GM10266 (cell line): Measurements from ENCODE around the gene BRMS1L.
A peak's percentile ranks its signal among the peaks of the same experiment; 100 is the strongest.

Source experiments
- DNase-seq: peaks from one replicate; pipeline ENCODE4 v3.0.0; 2012; ENCODE audit errors: extremely low spot score
- TF ChIP-seq, protein P1 (sequence below): IDR thresholded peaks from 2 replicates; pipeline ENCODE4 v1.5.1; 2012; ENCODE audit warnings: mild to moderate bottlenecking, low read depth; ENCODE audit not compliant: control insufficient read depth, insufficient read depth; ENCODE audit errors: missing control alignments

The BRMS1L gene

DNA sequence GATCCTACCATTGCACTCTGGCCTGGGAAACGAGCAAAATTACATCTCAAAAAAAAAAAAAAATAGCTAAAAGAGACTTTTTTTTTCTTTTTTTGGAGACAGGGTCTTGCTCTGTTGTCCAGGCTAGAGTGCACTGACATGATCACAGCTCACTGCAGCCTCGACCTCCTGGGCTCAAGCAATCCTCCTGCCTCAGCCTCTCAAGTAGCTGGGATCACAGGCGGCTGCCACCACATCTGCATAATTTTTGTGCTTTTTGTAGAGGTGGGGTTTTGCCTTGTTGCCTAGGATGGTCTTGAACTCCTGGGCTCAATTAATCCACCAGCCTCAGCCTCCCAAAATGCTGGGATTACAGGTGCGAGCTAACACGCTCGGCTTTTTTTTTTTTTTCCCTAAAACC lies 28.3 kb upstream of the BRMS1L start:
- no peak for DNase-seq
- TF ChIP-seq, protein P1, sequence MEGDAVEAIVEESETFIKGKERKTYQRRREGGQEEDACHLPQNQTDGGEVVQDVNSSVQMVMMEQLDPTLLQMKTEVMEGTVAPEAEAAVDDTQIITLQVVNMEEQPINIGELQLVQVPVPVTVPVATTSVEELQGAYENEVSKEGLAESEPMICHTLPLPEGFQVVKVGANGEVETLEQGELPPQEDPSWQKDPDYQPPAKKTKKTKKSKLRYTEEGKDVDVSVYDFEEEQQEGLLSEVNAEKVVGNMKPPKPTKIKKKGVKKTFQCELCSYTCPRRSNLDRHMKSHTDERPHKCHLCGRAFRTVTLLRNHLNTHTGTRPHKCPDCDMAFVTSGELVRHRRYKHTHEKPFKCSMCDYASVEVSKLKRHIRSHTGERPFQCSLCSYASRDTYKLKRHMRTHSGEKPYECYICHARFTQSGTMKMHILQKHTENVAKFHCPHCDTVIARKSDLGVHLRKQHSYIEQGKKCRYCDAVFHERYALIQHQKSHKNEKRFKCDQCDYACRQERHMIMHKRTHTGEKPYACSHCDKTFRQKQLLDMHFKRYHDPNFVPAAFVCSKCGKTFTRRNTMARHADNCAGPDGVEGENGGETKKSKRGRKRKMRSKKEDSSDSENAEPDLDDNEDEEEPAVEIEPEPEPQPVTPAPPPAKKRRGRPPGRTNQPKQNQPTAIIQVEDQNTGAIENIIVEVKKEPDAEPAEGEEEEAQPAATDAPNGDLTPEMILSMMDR, result no peak

DNA sequence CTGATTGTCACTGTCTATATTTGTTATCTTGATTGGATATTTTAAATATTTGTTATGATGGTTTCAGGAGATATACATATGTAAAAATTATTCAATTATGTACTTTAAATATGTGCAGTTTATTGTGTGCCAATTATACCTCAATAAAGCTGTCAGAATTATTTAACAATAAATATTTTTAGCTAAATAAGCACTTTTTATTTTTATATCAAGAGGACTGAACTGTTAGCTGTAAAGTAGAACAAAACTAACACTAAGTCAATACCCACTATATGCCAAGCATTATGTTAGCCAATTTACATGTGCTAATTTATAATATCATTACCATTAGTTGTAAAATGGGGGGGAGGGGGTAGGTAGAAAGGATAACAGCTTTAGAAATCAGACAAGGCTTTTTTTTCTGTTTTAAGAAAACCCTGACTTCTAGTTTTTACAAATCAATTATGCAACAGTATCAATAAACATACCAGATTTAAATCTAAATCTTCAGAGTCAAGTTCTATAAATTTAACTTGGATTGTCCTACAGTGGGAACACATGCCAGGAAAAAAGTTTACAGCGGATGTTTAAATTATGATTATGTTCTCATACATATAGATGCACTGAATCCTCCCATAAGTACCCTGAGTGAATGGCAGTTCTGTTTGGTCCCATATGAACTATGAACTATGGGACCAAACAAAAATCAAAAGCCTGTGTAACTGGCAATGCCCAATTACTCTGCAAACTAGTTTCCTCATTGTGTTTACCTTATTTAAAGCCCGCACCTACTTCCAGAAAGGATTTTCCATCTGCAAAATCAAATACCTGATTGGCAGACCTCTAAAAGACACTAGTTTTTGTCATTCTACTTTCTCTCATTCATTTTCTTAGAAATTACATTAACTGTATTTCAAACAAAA lies 19.9 kb upstream of the BRMS1L start:
- no peak for DNase-seq
- TF ChIP-seq, protein P1, result no peak

DNA sequence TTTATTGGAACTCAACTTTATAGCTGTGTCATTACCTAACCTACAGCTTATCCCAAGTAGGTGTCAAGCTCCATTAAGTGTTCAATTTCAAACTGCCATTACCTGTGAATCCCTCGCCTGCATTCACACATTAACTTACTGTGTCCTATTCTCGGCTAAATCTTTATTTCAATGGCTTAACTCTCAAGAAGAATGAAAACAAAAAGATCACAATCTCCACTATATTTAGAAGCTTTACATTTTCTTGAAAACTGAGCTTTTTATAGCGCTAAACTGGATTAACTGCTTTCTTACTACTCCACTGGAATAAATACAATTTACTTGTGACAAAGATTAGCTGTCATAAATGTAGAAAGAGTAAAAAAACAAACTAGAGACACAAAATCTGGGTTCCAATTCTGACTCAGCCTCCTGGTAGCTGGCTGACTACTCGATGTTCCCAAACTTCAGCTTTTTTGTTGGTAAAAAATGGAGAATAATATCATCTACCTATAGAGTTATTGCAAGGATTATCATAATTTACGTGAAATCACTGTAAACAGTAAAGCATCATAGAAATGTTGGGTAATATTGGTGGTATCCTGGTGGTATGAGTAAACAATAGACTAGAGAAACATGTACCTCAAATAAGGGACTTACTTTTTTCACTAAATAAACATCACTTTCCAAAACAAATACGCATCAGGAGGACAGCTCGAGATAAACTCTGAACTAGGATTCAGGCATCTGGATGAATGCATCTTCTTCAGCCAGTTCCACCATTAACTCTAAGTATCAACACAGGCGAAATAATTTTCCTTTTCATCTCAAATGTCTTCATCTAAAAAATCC lies 18.8 kb upstream of the BRMS1L start:
- DNase-seq, result no peak
- TF ChIP-seq, protein P1, result no peak

DNA sequence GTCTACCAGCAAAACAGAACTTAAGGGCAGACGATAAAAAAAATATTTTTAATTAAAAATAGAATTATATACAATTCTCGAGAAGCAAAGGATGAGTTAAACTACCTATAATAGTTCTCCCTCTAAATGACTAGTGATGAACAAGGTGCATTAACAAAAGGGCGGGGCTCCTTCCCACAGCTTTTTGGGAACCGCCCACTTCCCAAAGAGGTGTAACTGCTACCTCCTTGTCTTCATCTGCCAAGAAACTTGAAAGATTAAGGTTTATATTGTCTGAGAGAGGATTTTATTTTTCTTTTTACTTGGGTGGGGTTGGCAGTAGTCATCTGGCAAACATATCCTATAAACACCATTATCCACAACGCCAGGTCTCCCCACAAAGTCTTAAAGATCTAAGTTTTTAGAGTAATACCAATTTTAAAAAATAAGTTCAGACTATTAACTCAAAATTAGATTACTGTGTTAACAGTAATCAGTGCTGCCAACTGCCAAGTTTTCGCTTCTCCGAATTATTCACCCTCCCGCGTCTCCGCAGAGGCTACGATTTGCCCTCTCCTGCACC lies 18.0 kb upstream of the BRMS1L start:
- DNase-seq, result no peak
- TF ChIP-seq, protein P1, result no peak

DNA sequence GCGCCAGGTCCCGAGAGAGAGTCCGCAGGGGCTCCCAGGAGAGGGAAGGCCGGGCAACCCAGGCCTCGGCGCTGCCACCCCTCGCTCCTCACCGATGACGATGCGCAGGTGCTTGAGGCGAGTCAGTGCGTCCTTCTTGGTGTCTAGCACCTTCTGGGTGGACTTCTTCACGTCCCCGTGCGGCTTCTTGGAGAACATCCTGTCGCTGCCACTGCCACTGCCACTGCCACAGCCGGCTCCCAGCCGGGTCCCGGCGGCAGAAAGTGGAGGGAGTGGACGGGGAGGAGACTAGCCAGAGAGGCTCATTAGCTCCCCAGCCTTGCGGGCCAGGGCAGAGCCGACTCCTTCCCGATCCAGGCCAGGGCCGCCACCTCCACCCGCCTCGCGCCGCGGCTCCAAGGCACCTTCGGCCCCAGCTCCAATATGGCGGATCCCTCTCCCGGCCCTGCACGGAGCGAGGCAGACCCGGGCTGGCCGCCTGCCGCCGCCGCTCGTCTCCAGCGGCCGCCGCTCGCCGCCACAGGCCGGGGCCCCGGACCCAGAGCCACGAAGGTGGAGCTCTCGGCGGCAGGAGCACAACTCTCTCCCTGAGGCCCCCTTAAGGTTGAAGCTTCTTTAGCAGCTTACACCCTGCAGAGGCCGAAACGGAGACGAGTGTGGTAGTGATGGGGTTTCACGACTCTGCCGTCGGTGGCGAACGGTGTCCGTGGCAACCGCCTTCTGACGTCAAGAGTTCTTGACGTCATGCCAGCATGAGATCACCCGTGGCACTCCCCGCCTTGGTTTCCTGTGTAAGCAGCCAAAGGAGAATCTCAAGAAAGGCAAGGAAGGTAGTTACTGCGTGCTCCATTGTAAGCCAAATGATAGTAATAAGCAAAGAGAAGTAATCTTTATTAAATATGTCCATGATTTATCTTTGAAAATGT lies 17.2 kb upstream of the BRMS1L start, which contains the start of gene RALGAPA1:
Gene RALGAPA1, minus strand, starts transcription at position 658 of the 926 bp plus-strand sequence. Its CDS starts 460 bp downstream, at position 198.
- TF ChIP-seq, protein P1, result peak; percentile 47
- peak; percentile 92 for DNase-seq

DNA sequence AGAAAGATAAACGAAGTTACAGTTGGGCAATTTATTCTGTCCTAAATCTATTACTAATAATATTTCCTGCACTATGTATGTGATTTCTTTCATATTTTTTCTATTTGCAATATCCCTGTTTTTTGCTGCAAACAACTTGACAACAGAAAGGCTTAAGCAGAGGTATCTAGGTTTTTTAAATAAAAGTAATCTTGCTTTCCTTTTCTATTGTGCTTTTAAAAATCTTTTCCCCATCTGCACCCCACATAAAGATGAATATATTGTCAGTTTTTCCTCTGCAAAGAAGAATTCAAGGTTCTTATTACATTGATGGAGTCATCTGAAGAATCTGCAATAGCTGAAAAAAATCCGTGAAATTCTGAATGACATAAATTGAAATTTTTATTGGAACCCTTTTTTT lies 16.5 kb upstream of the BRMS1L start:
- DNase-seq, result no peak
- TF ChIP-seq, protein P1, result no peak
